Neural cell (in vitro differentiated cells): ENCODE results near the gene TMEM184A. TPM values are rescaled to one million over a fixed set of nuclear protein-coding genes. Genes with fewer than 3 reads are reported as not detected.

Experiments used
- H2AFZ ChIP-seq: fragments of 200-600, 300-800 bp; sonication (generic), shearing (Covaris generic); 2 replicates; pipeline ENCODE4 v1.6.0; 2014; ENCODE audit warnings: low read depth, mild to moderate bottlenecking, antibody characterized with exemption, low read length, moderate library complexity
- H3F3A ChIP-seq: fragments of 200-600 bp; shearing (Covaris generic); 2 replicates; pipeline ENCODE4 v1.6.1; 2016; ENCODE audit warnings: mild to moderate bottlenecking, moderate library complexity, mixed read lengths, antibody characterized with exemption, low read length; ENCODE audit not compliant: insufficient read depth, poor library complexity, severe bottlenecking
- H3K27ac ChIP-seq: fragments of 200-600, 300-800 bp; sonication (generic), shearing (Covaris generic); 2 replicates; pipeline ENCODE4 v1.5.1; 2014; ENCODE audit warnings: mild to moderate bottlenecking, low read length, moderate library complexity
- H3K27me3 ChIP-seq: fragments of 300-800, 200-600 bp; sonication (generic), shearing (Covaris generic); 2 replicates; pipeline ENCODE4 v1.6.0; 2014; ENCODE audit warnings: mild to moderate bottlenecking, low read depth, low read length, moderate library complexity; ENCODE audit not compliant: insufficient read depth
- H3K36me3 ChIP-seq: fragments of 300-800, 200-600 bp; sonication (generic), shearing (Covaris generic); 2 replicates; pipeline ENCODE4 v1.5.1; 2014; ENCODE audit warnings: mild to moderate bottlenecking, antibody characterized with exemption, low read length, moderate library complexity; ENCODE audit not compliant: insufficient read depth
- H3K4me2 ChIP-seq: fragments of 300-800, 200-600 bp; sonication (generic), shearing (Covaris generic); 2 replicates; pipeline ENCODE4 v1.6.0; 2014; ENCODE audit warnings: mild to moderate bottlenecking, low read length
- H3K4me3 ChIP-seq: fragments of 300-800, 200-600 bp; sonication (generic), shearing (Covaris generic); 2 replicates; pipeline ENCODE4 v1.5.1; 2014; ENCODE audit warnings: mild to moderate bottlenecking, low read length, moderate library complexity
- H3K79me2 ChIP-seq: fragments of 200-600 bp; shearing (Covaris generic); replicated peaks from 2 replicates; pipeline ENCODE4 v1.6.0; 2014; ENCODE audit warnings: mild to moderate bottlenecking, low read length, moderate library complexity; ENCODE audit not compliant: insufficient read depth
- H3K9ac ChIP-seq: fragments of 300-800, 200-600 bp; sonication (generic), shearing (Covaris generic); 2 replicates; pipeline ENCODE4 v1.6.1; 2016; ENCODE audit warnings: mild to moderate bottlenecking, low read length, mixed read lengths
- H3K9me2 ChIP-seq: fragments of 200-600 bp; shearing (Covaris generic); 2 replicates; pipeline ENCODE4 v1.6.1; 2016; ENCODE audit warnings: mild to moderate bottlenecking, low read length, mixed read lengths; ENCODE audit not compliant: insufficient read depth
- H3K9me3 ChIP-seq: fragments of 200-600, 300-800 bp; sonication (generic), shearing (Covaris generic); 2 replicates; pipeline ENCODE4 v1.6.1; 2016; ENCODE audit warnings: mild to moderate bottlenecking, mixed run types, low read length, moderate library complexity, mixed read lengths
- H4K20me1 ChIP-seq: fragments of 200-600 bp; shearing (Covaris generic); 2 replicates; pipeline ENCODE4 v1.6.1; 2016; ENCODE audit warnings: mild to moderate bottlenecking, mixed run types; ENCODE audit not compliant: insufficient read depth
- CTCF ChIP-seq: fragments of 450-650 bp; IDR thresholded peaks from 2 replicates; pipeline ENCODE4 v1.5.1; 2014; ENCODE audit warnings: antibody characterized with exemption, mild to moderate bottlenecking, moderate library complexity; ENCODE audit not compliant: poor library complexity, severe bottlenecking
- EP300 ChIP-seq: fragments of 450-650 bp; conservative IDR thresholded peaks from 2 replicates; pipeline ENCODE4 v1.6.1; 2014; ENCODE audit warnings: antibody characterized with exemption, mild to moderate bottlenecking, moderate library complexity; ENCODE audit not compliant: poor library complexity, severe bottlenecking
- EZH2 ChIP-seq: fragments of 200-600, 300-800 bp; shearing (Covaris generic), sonication (generic); IDR thresholded peaks from 2 replicates; pipeline ENCODE4 v1.6.1; 2014; ENCODE audit warnings: antibody characterized with exemption, low read length, borderline replicate concordance, mild to moderate bottlenecking; ENCODE audit not compliant: insufficient read depth, poor library complexity, severe bottlenecking
- MXI1 ChIP-seq: fragments of 450-650 bp; conservative IDR thresholded peaks from 2 replicates; pipeline ENCODE4 v1.6.1; 2014; ENCODE audit warnings: antibody characterized with exemption, mild to moderate bottlenecking; ENCODE audit not compliant: poor library complexity, severe bottlenecking
- POLR2AphosphoS5 ChIP-seq: IDR thresholded peaks from 2 replicates; pipeline ENCODE4 v1.6.1; 2012
- RAD21 ChIP-seq: fragments of 450-650 bp; conservative IDR thresholded peaks from 2 replicates; pipeline ENCODE4 v1.6.1; 2014; ENCODE audit warnings: antibody characterized with exemption, mild to moderate bottlenecking, moderate library complexity
- SMC3 ChIP-seq: fragments of 450-650 bp; conservative IDR thresholded peaks from 2 replicates; pipeline ENCODE4 v1.6.1; 2014; ENCODE audit warnings: antibody characterized with exemption, mild to moderate bottlenecking, moderate library complexity; ENCODE audit not compliant: poor library complexity
- TAF1 ChIP-seq: IDR thresholded peaks from 2 replicates; pipeline ENCODE4 v1.6.1; 2012; ENCODE audit warnings: low read depth
- polyA plus RNA-seq: library from polyadenylated mRNA; depleted of rRNA; stranded (reverse); fragments of >200 nt; gene quantifications from 2 replicates; pipeline ENCODE4 v1.2.3, GENCODE V29; 2014
- TF ChIP-seq, protein P1 (sequence below): IDR thresholded peaks from 2 replicates; pipeline ENCODE4 v1.6.1; 2012; ENCODE audit warnings: borderline replicate concordance

The TMEM184A gene
- polyA plus RNA-seq, 1 donor from 2014 or later = not detected

- Histone ChIP-seq H4K20me1 (no peaks in the 10 kb centered on the region), H2AFZ (no peak overlapping the region), H3K36me3 (no peaks in the 10 kb centered on the region), H3K4me2 (no peak overlapping the region), H3K9me2 (no peaks in the 10 kb centered on the region), H3K27ac (no peak overlapping the region), H3K4me3 (no peak overlapping the region), H3F3A (no peaks in the 10 kb centered on the region), H3K9me3 (no peaks in the 10 kb centered on the region), H3K27me3 (no peaks in the 10 kb centered on the region), H3K9ac (no peak overlapping the region), H3K79me2 (no peaks in the 10 kb centered on the region)
- TF ChIP-seq EZH2 = no peak
- TF ChIP-seq TAF1 = no peak
- TF ChIP-seq, protein P1, sequence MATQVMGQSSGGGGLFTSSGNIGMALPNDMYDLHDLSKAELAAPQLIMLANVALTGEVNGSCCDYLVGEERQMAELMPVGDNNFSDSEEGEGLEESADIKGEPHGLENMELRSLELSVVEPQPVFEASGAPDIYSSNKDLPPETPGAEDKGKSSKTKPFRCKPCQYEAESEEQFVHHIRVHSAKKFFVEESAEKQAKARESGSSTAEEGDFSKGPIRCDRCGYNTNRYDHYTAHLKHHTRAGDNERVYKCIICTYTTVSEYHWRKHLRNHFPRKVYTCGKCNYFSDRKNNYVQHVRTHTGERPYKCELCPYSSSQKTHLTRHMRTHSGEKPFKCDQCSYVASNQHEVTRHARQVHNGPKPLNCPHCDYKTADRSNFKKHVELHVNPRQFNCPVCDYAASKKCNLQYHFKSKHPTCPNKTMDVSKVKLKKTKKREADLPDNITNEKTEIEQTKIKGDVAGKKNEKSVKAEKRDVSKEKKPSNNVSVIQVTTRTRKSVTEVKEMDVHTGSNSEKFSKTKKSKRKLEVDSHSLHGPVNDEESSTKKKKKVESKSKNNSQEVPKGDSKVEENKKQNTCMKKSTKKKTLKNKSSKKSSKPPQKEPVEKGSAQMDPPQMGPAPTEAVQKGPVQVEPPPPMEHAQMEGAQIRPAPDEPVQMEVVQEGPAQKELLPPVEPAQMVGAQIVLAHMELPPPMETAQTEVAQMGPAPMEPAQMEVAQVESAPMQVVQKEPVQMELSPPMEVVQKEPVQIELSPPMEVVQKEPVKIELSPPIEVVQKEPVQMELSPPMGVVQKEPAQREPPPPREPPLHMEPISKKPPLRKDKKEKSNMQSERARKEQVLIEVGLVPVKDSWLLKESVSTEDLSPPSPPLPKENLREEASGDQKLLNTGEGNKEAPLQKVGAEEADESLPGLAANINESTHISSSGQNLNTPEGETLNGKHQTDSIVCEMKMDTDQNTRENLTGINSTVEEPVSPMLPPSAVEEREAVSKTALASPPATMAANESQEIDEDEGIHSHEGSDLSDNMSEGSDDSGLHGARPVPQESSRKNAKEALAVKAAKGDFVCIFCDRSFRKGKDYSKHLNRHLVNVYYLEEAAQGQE = no peak
- TF ChIP-seq RAD21 = no peak
- TF ChIP-seq MXI1 = no peak
- no peak for TF ChIP-seq SMC3
- TF ChIP-seq CTCF = no peak
- no peak for TF ChIP-seq EP300
- TF ChIP-seq POLR2AphosphoS5 = no peak
These were observed 43.1 kb upstream of the TMEM184A start for GRCh38 chr7:1598961-1599639.

DNA sequence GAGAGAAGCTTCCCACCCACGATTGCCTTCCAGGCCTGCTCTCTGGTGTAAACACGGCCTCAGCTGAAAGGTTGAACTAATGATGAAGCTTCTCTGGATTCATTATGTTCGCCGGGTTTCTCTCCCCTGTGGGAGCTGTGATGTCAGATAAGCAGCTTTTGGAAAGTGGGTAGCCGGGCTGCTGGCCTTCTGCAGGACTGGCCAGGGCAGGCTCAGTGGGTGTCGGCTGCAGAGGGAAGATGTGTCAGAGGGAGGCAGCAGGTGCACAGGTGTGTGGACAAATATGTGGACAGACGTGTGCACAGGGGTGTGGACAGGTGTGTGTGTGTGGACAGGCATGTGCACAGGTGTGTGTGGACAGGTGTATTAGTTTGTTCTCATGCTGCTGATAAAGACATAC, 42.3 kb upstream of the TMEM184A start:
- Histone ChIP-seq H3F3A (no peaks in the 10 kb centered on the region), H3K9me3 (no peaks in the 10 kb centered on the region), H4K20me1 (no peaks in the 10 kb centered on the region), H3K27me3 (no peaks in the 10 kb centered on the region), H3K4me2 (no peak overlapping the region), H3K4me3 (no peak overlapping the region), H3K27ac (no peak overlapping the region), H3K9me2 (no peaks in the 10 kb centered on the region), H2AFZ (no peak overlapping the region), H3K9ac (no peak overlapping the region), H3K79me2 (no peaks in the 10 kb centered on the region), H3K36me3 (no peaks in the 10 kb centered on the region)
- no peak for TF ChIP-seq POLR2AphosphoS5
- TF ChIP-seq EZH2 = no peak
- no peak for TF ChIP-seq RAD21
- no peak for TF ChIP-seq MXI1
- TF ChIP-seq TAF1 = no peak
- TF ChIP-seq, protein P1 = no peak
- no peak for TF ChIP-seq SMC3
- TF ChIP-seq EP300 = no peak
- no peak for TF ChIP-seq CTCF
